Adrenal gland (tissue), 12 donors: ENCODE results near the gene TSPYL2. TPM values are rescaled to one million over a fixed set of nuclear protein-coding genes. Genes with fewer than 3 reads are reported as not detected.

ENCODE experiments used
- DNase-seq, 7 donors: peaks; one replicate each; pipeline ENCODE4 v3.0.0-alpha.2; 2019 to 2020
- H3K27ac ChIP-seq, 5 donors: fragments of 200-600 bp; sonication (generic) in 4 of 5; 1 replicate in 3 of 5; 2 replicates in 2 of 5; pipeline versions ENCODE4 v1.5.1 to v1.8.0; 2016 to 2020; ENCODE audit warnings: mild to moderate bottlenecking in 1 of 5
- H3K27me3 ChIP-seq: fragments of 200-600 bp; 2 replicates; pipeline ENCODE4 v1.8.0; 2021
- H3K36me3 ChIP-seq, 2 donors: fragments of 200-600 bp; replicated peaks in 1 of 2; 1 replicate in 1 of 2; 2 replicates in 1 of 2; pipeline versions ENCODE4 v1.5.1 to v1.8.0; 2018 to 2022
- H3K4me1 ChIP-seq, 2 donors: fragments of 200-600 bp; replicated peaks in 1 of 2; 1 replicate in 1 of 2; 2 replicates in 1 of 2; pipeline versions ENCODE4 v1.5.1 to v1.8.0; 2018 to 2021
- H3K4me3 ChIP-seq, 4 donors: fragments of 200-600 bp; sonication (generic) in 3 of 4; one replicate each; pipeline ENCODE4 v1.5.1; 2016 to 2018
- H3K9me3 ChIP-seq, 3 donors: fragments of 200-600 bp; sonication (generic) in 1 of 3; replicated peaks in 1 of 3; 1 replicate in 2 of 3; 2 replicates in 1 of 3; pipeline versions ENCODE4 v1.5.1 to v1.8.0; 2016 to 2021
- CTCF ChIP-seq, 6 experiments: fragments of 450-650 bp in 4 of 6; fragments of 200-600 bp in 2 of 6; sonication (generic) in 1 of 6; IDR thresholded peaks; 1 replicate in 5 of 6; 2 replicates in 1 of 6; pipeline versions ENCODE4 v1.5.1 to v1.8.0; 2016 to 2021; ENCODE audit warnings: antibody characterized with exemption in 6 of 6, mild to moderate bottlenecking in 2 of 6, moderate library complexity in 1 of 6
- POLR2A ChIP-seq, 2 donors: fragments of 450-650 bp; IDR thresholded peaks; one replicate each; pipeline ENCODE4 v1.6.1; 2017; ENCODE audit warnings: antibody characterized with exemption in 2 of 2, mild to moderate bottlenecking in 2 of 2, moderate library complexity in 1 of 2
- WGBS, 4 donors: extraction: QIAGEN DNeasy Blood & Tissue Kit in 2 of 4; methylation state at CpG; one replicate each; pipeline versions ENCODE4 v1.1.5 to v1.1.7; 2013 to 2017; 5-methylcytosine and 5-hydroxymethylcytosine counted together
- intact Hi-C, 2 donors: fragments of 100-400 bp; cut with DNase I; formaldehyde crosslinking; loops; one replicate each; pipeline versions ENCODE4 v1.14.1 to v1.15.0; 2022 to 2023
- polyA plus RNA-seq, 3 donors: library from polyadenylated mRNA; stranded (reverse); fragments of 200-250 nt in 2 of 3; fragments of 350-450 nt in 1 of 3; fragmentation: Illumina TruSeq in 1 of 3; extraction: RNeasy Lipid Tissue Mini Kit (QIAGEN cat#74804) in 1 of 3; gene quantifications; one replicate each; pipeline ENCODE4 v1.2.3, GENCODE V29; 2013 to 2014
- total RNA-seq, 9 donors: library from RNA; depleted of rRNA in 4 of 9; stranded (reverse); fragments of >200 nt in 4 of 9; fragments of 120-200 nt in 1 of 9; fragmentation: NEBNext Ultra II Directional in 1 of 9; extraction: Animal tissue kit (Norgen Biotek cat#: 25700) in 1 of 9; gene quantifications; one replicate each; pipeline versions ENCODE4 v1.1.0 to v1.2.4, GENCODE V29; 2013 to 2023
- donor health status: healthy with polysubstance abuse.
- donor health status: Bipolar disorder and iron deficiency.
- donor health status: DM: yes; HTN: yes; CAD: no.
- donor health status: DM: no; HTN: no; CAD: no.
- donor health status: DM: no; HTN: no; CAD: no.
- donor health status: DM: yes; HTN: yes; CAD: no.

TSPYL2 gene
- total and polyA plus RNA-seq, 12 donors: 35.5 to 536 (median 90.7) TPM

DNA sequence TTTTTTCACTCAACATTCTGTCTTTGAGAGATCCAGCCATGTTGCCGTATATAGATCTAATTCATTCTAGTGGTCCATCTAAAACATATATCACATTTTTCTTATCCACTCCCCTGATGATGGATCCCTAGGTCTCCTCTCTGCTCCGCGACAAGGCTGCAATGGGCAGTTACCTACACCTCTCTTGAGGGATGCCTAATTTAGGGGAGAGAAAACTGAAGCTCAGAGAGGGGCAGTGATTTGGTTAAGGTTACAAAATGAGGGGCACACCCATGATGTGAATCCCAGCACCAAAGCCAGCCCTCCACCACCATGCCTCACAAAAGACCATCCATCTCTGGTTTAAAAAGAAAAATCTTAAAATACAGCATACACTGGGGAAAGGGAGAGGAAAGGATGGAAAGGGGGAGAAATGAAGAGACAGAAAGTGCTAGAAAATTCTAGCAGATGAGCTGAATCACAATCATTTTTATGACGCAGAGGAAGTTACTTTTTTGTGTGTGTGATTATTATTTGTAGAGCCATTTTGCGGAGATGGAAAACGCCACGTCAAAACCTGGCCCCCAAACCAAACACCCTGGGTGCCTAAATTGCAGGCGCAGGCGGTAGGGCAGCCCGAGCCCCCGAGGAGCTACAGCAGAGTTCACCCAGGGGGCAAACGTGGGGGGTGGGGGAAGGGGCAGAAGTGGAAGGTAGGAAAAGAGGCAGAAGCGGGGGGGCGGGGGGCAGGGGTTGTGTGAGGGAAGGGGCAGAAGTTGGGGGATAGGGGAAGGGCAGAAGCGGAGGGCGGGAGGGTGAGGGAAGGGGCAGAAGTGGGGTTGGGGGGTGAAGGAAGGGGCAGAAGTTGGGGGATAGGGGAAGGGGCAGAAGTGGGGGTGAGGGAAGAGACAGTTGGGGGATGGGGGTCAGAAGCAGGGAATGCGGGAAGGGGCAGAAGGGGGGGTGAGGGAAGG, 1.3 kb upstream of the TSPYL2 start:
- H3K27ac ChIP-seq: peak overlapping the region in 4 of 5 donors; percentile 44 to 97 (median 70)
- H3K4me1 ChIP-seq: peaks cover 3 to 7% of the 10 kb centered on the region in 2 donors
- DNase-seq: no peak
- intact Hi-C loops: no loop called here
- H3K4me3 ChIP-seq: peak overlapping the region in 1 of 4 donors; percentile 79
- H3K36me3 ChIP-seq: peaks cover 0 to 9% of the 10 kb centered on the region in 2 donors
- 22 to 70% (median 38%) methylated on average over 4 to 17 of the region's 17 CpGs for WGBS, 4 donors
- no peaks in the 10 kb centered on the region for H3K27me3 ChIP-seq
- TF ChIP-seq CTCF (IDR thresholded peaks at IDR 0.05) (no peak), POLR2A (IDR thresholded peaks at IDR 0.05) (no peak)
- no peaks in the 10 kb centered on the region for H3K9me3 ChIP-seq

DNA sequence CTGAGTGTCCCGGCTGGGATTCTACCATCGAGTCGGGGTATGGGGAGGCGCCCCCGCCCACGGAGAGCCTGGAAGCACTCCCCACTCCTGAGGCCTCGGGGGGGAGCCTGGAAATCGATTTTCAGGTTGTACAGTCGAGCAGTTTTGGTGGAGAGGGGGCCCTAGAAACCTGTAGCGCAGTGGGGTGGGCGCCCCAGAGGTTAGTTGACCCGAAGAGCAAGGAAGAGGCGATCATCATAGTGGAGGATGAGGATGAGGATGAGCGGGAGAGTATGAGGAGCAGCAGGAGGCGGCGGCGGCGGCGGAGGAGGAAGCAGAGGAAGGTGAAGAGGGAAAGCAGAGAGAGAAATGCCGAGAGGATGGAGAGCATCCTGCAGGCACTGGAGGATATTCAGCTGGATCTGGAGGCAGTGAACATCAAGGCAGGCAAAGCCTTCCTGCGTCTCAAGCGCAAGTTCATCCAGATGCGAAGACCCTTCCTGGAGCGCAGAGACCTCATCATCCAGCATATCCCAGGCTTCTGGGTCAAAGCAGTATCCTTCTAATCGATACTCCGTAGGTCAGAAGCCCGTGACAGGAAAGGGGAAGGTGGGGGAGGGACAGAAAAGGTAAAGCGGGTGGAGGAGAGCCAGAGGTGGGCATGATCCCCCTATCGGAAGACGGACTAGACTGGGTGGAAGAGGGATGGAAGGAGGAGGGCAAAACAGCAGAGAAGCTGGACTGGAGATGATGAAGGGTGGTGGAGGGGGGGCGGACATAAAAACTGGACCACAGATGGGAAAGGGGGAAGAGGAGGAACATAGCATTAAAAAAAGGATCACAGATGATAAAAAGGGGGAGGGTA, 828 bp downstream of the TSPYL2 start:
- 3 to 40% (median 18%) methylated on average over 29 to 31 of the region's 31 CpGs for WGBS, 4 donors

DNA sequence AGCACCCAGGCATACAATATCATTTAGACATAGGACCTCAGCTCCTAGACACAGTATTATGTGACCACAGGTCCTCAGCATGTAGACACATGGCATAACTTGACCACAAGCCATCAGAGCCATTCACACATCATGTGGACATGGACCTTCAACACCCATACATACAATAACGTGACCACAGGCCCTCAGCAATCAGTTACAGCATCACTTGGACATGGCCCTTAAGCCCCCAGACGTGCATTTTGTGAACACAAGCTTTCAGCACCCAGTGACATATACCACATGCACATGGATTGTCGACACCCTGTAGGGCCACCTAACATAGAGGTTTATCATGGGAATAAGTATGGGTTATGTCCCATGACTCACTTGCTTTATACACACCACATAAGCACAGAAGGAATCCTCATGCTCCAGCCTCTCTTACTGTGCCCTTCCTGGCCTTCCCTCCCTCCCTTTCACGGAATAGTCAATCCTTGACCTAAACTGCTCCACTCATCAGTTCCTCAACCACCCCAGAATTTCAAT, 1.9 kb downstream of the TSPYL2 start:
- 35 to 61% (median 46%) methylated on average over 2 to 4 of the region's 4 CpGs for whole genome bisulfite sequencing, 4 donors
- Histone ChIP-seq H3K27me3 (no peaks in the 10 kb centered on the region), H3K4me1 (peaks cover 7 to 27% of the 10 kb centered on the region in 2 donors), H3K9me3 (no peaks in the 10 kb centered on the region), H3K4me3 (peak overlapping the region in 1 of 4 donors; percentile 79), H3K27ac (peak overlapping the region in 2 of 5 donors; percentile 93 to 97), H3K36me3 (peaks cover 0 to 9% of the 10 kb centered on the region in 2 donors)
- intact Hi-C loops: no loop called here
- TF ChIP-seq CTCF (IDR thresholded peaks at IDR 0.05): no peak
- TF ChIP-seq POLR2A (IDR thresholded peaks at IDR 0.05): no peak
- DNase-seq: no peak

More for the DNA sequence above, 828 bp downstream of the TSPYL2 start:
- TF ChIP-seq CTCF (IDR thresholded peaks at IDR 0.05) (no peak), POLR2A (IDR thresholded peaks at IDR 0.05) (no peak)
- DNase-seq: peak in 1 of 7 donors; percentile 43
- no peaks in the 10 kb centered on the region for H3K9me3 ChIP-seq
- peaks cover 0 to 9% of the 10 kb centered on the region in 2 donors for H3K36me3 ChIP-seq
- H3K4me3 ChIP-seq: peak overlapping the region; percentile 16 to 79 (median 40)
- intact Hi-C loops: no loop called here
- peak overlapping the region; percentile 30 to 97 (median 85) for H3K27ac ChIP-seq
- H3K4me1 ChIP-seq: peaks cover 7 to 23% of the 10 kb centered on the region in 2 donors
- no peaks in the 10 kb centered on the region for H3K27me3 ChIP-seq
